Stomach (tissue), 9 donors: Measurements from ENCODE around the gene SERBP1. TPM values are rescaled to one million over a fixed set of nuclear protein-coding genes. Genes with fewer than 3 reads are reported as not detected.
"Not testable (repeated sequence)": the region's sequence is repeated elsewhere in the genome, so short reads cannot be mapped to it uniquely, and the experiment has no call there.

ENCODE experiments used
- DNase-seq, 2 donors: peaks; one replicate each; pipeline versions ENCODE4 v3.0.0 to v3.0.0-alpha.2; 2013 to 2019
- H3K27ac ChIP-seq, 5 donors: fragments of 200-600 bp in 4 of 5; sonication (generic) in 4 of 5; one replicate each; pipeline ENCODE4 v1.5.1; 2013 to 2019; ENCODE audit warnings: mild to moderate bottlenecking in 1 of 5, moderate library complexity in 1 of 5
- H3K27me3 ChIP-seq, 3 donors: fragments of 200-600 bp; sonication (generic); one replicate each; pipeline ENCODE4 v1.5.1; 2017 to 2019; ENCODE audit warnings: mixed run types in 1 of 3
- H3K36me3 ChIP-seq, 4 donors: fragments of 200-600 bp; sonication (generic); 1 replicate in 3 of 4; 2 replicates in 1 of 4; pipeline ENCODE4 v1.5.1; 2016 to 2019
- H3K4me1 ChIP-seq, 4 donors: fragments of 200-600 bp; sonication (generic); one replicate each; pipeline ENCODE4 v1.5.1; 2016 to 2019
- H3K4me3 ChIP-seq, 4 donors: fragments of 200-600 bp; sonication (generic) in 3 of 4; one replicate each; pipeline ENCODE4 v1.5.1; 2016 to 2019; ENCODE audit warnings: mild to moderate bottlenecking in 1 of 4
- H3K9me3 ChIP-seq, 4 donors: fragments of 200-600 bp; sonication (generic); one replicate each; pipeline ENCODE4 v1.5.1; 2016 to 2019
- CTCF ChIP-seq, 7 experiments: fragments of 450-650 bp in 4 of 7; fragments of 200-600 bp in 3 of 7; sonication (generic) in 3 of 7; IDR thresholded peaks; one replicate each; pipeline ENCODE4 v1.5.1; 2016 to 2019; ENCODE audit warnings: antibody characterized with exemption in 7 of 7, control low read depth in 2 of 7, mild to moderate bottlenecking in 1 of 7
- EP300 ChIP-seq: sonication (generic); formaldehyde crosslinking; IDR thresholded peaks from one replicate; pipeline ENCODE4 v1.6.1; 2017; ENCODE audit warnings: antibody characterized with exemption
- POLR2A ChIP-seq, 4 donors: fragments of 450-650 bp; IDR thresholded peaks; one replicate each; pipeline ENCODE4 v1.6.1; 2016; ENCODE audit warnings: antibody characterized with exemption in 4 of 4, control low read depth in 2 of 4, mild to moderate bottlenecking in 1 of 4, moderate library complexity in 1 of 4
- POLR2AphosphoS5 ChIP-seq, 3 donors: sonication (generic); formaldehyde crosslinking; IDR thresholded peaks; one replicate each; pipeline ENCODE4 v1.6.1; 2016; ENCODE audit warnings: antibody characterized with exemption in 3 of 3
- WGBS, 5 donors: extraction: QIAGEN DNeasy Blood & Tissue Kit in 3 of 5; methylation state at CpG; one replicate each; pipeline versions ENCODE4 v1.1.5 to v1.1.7; 2013 to 2018; 5-methylcytosine and 5-hydroxymethylcytosine counted together
- intact Hi-C: fragments of 100-400 bp; cut with DNase I; formaldehyde crosslinking; loops from one replicate; pipeline ENCODE4 v1.15.1; 2023; ENCODE audit warnings: low total_unique reads
- polyA plus RNA-seq, 3 donors: library from polyadenylated mRNA; stranded (reverse); fragments of 200-250 nt; gene quantifications; one replicate each; pipeline ENCODE4 v1.2.3, GENCODE V29; 2013
- total RNA-seq, 5 donors: library from RNA; depleted of rRNA; stranded (reverse); fragments of >200 nt; gene quantifications; one replicate each; pipeline versions ENCODE4 v1.1.0 to v1.2.3, GENCODE V29; 2014 to 2016
- donor health status: healthy with polysubstance abuse.
- donor health status: Bipolar disorder and iron deficiency.
- donor health status: healthy.

The SERBP1 gene
- total and polyA plus RNA-seq, 8 donors = 66.1 to 240 (median 130) TPM

GRCh38 chr1:67451815-67452214 is 21.6 kb upstream of the SERBP1 start:
- intact Hi-C loops = no loop called here
- Histone ChIP-seq H3K4me3 (no peak overlapping the region), H3K27me3 (no peaks in the 10 kb centered on the region), H3K27ac (no peak overlapping the region), H3K36me3 (no peaks in the 10 kb centered on the region), H3K9me3 (no peaks in the 10 kb centered on the region), H3K4me1 (peaks cover 0 to 6% (median 0%) of the 10 kb centered on the region in 4 donors)
- no peak for DNase-seq
- WGBS, 5 donors = 65 to 88% (median 79%) methylated on average over 2 of the region's 2 CpGs
- TF ChIP-seq CTCF (IDR thresholded peaks at IDR 0.05) = no peak

- no peaks in the 10 kb centered on the region for H3K9me3 ChIP-seq
- no peaks in the 10 kb centered on the region for H3K36me3 ChIP-seq
- H3K27ac ChIP-seq = no peak overlapping the region
- H3K27me3 ChIP-seq = no peaks in the 10 kb centered on the region
- WGBS, 5 donors = 18 to 48% (median 42%) methylated on average over 2 of the region's 2 CpGs
- H3K4me3 ChIP-seq = no peak overlapping the region
- intact Hi-C loops = no loop called here
- TF ChIP-seq POLR2A (IDR thresholded peaks at IDR 0.05) = no peak
- TF ChIP-seq EP300 = no peak
- TF ChIP-seq CTCF (IDR thresholded peaks at IDR 0.05) = no peak
- TF ChIP-seq POLR2AphosphoS5 (IDR thresholded peaks at IDR 0.05) = no peak
- DNase-seq = peak in 1 of 2 donors; percentile 58
- H3K4me1 ChIP-seq = peaks cover 0 to 6% (median 0%) of the 10 kb centered on the region in 4 donors
Observed at GRCh38 chr1:67451356-67451755, 21.2 kb upstream of the SERBP1 start.

- Histone ChIP-seq H3K4me3 (no peak overlapping the region), H3K27ac (no peak overlapping the region), H3K36me3 (no peaks in the 10 kb centered on the region), H3K27me3 (no peaks in the 10 kb centered on the region), H3K4me1 (peaks cover 0 to 6% (median under 1%) of the 10 kb centered on the region in 4 donors), H3K9me3 (no peaks in the 10 kb centered on the region)
- DNase-seq = no peak
- intact Hi-C loops = no loop called here
- no peak for TF ChIP-seq POLR2AphosphoS5 (IDR thresholded peaks at IDR 0.05)
- TF ChIP-seq EP300 = no peak
- no peak for TF ChIP-seq CTCF (IDR thresholded peaks at IDR 0.05)
- TF ChIP-seq POLR2A (IDR thresholded peaks at IDR 0.05) = no peak
- WGBS, 5 donors = 37 to 67% (median 60%) methylated on average over 1 of the region's 1 CpG
Observed at GRCh38 chr1:67446893-67447292, 16.7 kb upstream of the SERBP1 start.

GRCh38 chr1:67446014-67446413 is 15.8 kb upstream of the SERBP1 start:
- peaks cover 6 to 10% (median 8%) of the 10 kb centered on the region in 4 donors for H3K4me1 ChIP-seq
- H3K36me3 ChIP-seq, DNase-seq, H3K4me3 ChIP-seq, intact Hi-C loops, H3K27me3 ChIP-seq, H3K27ac ChIP-seq, H3K9me3 ChIP-seq: not testable (repeated sequence)
- 70 to 89% (median 79%) methylated on average over 5 of the region's 5 CpGs for WGBS, 5 donors

- no peak overlapping the region for H3K4me3 ChIP-seq
- no peak for TF ChIP-seq CTCF (IDR thresholded peaks at IDR 0.05)
- intact Hi-C loops = no loop called here
- no peaks in the 10 kb centered on the region for H3K27me3 ChIP-seq
- no peak overlapping the region for H3K27ac ChIP-seq
- WGBS, 5 donors = 65 to 81% (median 71%) methylated on average over 2 of the region's 2 CpGs
- H3K36me3 ChIP-seq = no peaks in the 10 kb centered on the region
- no peaks in the 10 kb centered on the region for H3K9me3 ChIP-seq
- DNase-seq = no peak
- peaks cover 6 to 18% (median 11%) of the 10 kb centered on the region in 4 donors for H3K4me1 ChIP-seq
Observed at GRCh38 chr1:67441739-67442281, 11.6 kb upstream of the SERBP1 start.
